RWPE1 (cell line): Measurements from ENCODE around the gene AGAP1.
"Not testable (repeated sequence)": the region's sequence is repeated elsewhere in the genome, so short reads cannot be mapped to it uniquely, and the experiment has no call there.

ENCODE experiments used
- CTCF ChIA-PET: fragments of 350-600 bp; sonication (Branson Sonifier 250); formaldehyde crosslinking; extraction: SDS; loops from one replicate; lab custom pipeline; 2021; lab: Yijun Ruan, JAX
- POLR2A ChIA-PET: fragments of 400-600 bp; formaldehyde crosslinking; extraction: SDS; loops from one replicate; lab custom pipeline; 2020; ENCODE audit warnings: antibody characterized with exemption; ENCODE audit not compliant: low non-redundant PET; lab: Yijun Ruan, JAX
- DNase-seq: peaks from one replicate; pipeline ENCODE4 v3.0.0; 2012; ENCODE audit warnings: low spot score
- H3K27ac ChIP-seq: fragments of 450-650 bp; 2 replicates; pipeline ENCODE4 v1.5.1; 2017
- TF ChIP-seq, protein P1 (sequence below): fragments of 450-650 bp; conservative IDR thresholded peaks from 2 replicates; pipeline ENCODE4 v1.5.1; 2017; ENCODE audit warnings: low read depth, mild to moderate bottlenecking

The AGAP1 gene

GRCh38 chr2:236136538-236136937, 642.7 kb downstream of the AGAP1 start:
- CTCF ChIA-PET: no interaction called here
- no peak for DNase-seq
- H3K27ac ChIP-seq: no peak overlapping the region
- POLR2A ChIA-PET: no interaction called here
- TF ChIP-seq, protein P1, sequence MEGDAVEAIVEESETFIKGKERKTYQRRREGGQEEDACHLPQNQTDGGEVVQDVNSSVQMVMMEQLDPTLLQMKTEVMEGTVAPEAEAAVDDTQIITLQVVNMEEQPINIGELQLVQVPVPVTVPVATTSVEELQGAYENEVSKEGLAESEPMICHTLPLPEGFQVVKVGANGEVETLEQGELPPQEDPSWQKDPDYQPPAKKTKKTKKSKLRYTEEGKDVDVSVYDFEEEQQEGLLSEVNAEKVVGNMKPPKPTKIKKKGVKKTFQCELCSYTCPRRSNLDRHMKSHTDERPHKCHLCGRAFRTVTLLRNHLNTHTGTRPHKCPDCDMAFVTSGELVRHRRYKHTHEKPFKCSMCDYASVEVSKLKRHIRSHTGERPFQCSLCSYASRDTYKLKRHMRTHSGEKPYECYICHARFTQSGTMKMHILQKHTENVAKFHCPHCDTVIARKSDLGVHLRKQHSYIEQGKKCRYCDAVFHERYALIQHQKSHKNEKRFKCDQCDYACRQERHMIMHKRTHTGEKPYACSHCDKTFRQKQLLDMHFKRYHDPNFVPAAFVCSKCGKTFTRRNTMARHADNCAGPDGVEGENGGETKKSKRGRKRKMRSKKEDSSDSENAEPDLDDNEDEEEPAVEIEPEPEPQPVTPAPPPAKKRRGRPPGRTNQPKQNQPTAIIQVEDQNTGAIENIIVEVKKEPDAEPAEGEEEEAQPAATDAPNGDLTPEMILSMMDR: no peak

- CTCF ChIA-PET: no interaction called here
- no peak overlapping the region for H3K27ac ChIP-seq
- TF ChIP-seq, protein P1: no peak
- DNase-seq: no peak
- POLR2A ChIA-PET: no interaction called here
Measured at GRCh38 chr2:236137066-236137465, 643.2 kb downstream of the AGAP1 start.

DNA sequence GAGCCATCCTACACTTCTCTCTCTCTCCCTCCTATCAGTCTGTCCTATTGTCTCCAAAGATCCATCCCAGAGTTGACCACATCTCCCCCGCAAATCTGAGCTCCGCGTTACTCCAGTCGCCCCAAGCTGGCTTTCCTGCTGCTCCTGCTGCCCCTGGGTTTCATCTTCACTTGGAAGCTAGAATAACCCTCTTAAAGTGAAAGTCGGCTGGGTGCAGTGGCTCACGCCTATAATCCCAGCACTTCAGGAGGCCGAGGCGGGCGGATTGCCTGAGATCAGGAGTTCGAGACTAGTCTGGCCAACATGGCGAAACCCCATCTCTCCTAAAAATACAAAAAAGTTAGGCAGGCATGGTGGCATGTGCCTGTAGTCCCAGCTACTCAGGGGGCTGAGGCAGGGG, 647.8 kb downstream of the AGAP1 start:
- POLR2A ChIA-PET, DNase-seq, H3K27ac ChIP-seq, CTCF ChIA-PET: not testable (repeated sequence)

- TF ChIP-seq, protein P1: no peak
- POLR2A ChIA-PET: no interaction called here
- DNase-seq: no peak
- CTCF ChIA-PET: no interaction called here
- H3K27ac ChIP-seq: no peak overlapping the region
Measured at GRCh38 chr2:236143811-236144210, 650.0 kb downstream of the AGAP1 start.

DNA sequence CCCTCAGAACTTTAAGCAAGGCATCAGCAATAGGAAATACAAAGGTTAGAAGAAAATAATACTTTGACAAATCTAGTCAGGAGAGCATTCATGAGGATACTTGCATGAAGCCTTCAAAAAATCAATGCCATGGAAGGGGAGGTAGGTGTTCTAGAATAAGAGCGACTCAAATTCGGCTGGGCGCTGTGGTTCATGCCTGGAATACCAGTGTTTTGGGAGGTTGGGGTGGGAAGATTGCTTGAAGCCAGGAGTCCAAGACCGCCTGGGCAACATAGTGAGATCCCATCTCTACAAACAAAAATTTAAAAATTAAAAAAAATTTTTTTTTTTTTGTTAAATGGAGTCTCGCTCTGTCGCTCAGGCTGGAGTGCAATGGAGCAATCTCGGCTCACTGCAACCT, 652.6 kb downstream of the AGAP1 start:
- DNase-seq: no peak
- POLR2A ChIA-PET: no interaction called here
- TF ChIP-seq, protein P1: no peak
- CTCF ChIA-PET: interaction anchor here (0.6 kb wide), 1 partner anchor 9 kb away, joined by 3 read pairs; no protein-coding TSS in a partner anchor
- no peak overlapping the region for H3K27ac ChIP-seq

GRCh38 chr2:236155406-236155805, 661.6 kb downstream of the AGAP1 start:
- CTCF ChIA-PET: interaction anchor here (0.6 to 0.7 kb wide), 2 partner anchors 9 to 23 kb away, joined by 3 read pairs; no protein-coding TSS in a partner anchor
- no peak overlapping the region for H3K27ac ChIP-seq
- no peak for DNase-seq
- POLR2A ChIA-PET: no interaction called here
- TF ChIP-seq, protein P1: no peak

GRCh38 chr2:236156095-236156859, 662.4 kb downstream of the AGAP1 start:
- POLR2A ChIA-PET: no interaction called here
- CTCF ChIA-PET: interaction anchor here (0.6 kb wide), 1 partner anchor 22 kb away, joined by 3 read pairs; no protein-coding TSS in a partner anchor

More at GRCh38 chr2:236156095-236156859, 662.4 kb downstream of the AGAP1 start:
- TF ChIP-seq, protein P1: no peak
- H3K27ac ChIP-seq: no peak overlapping the region
- DNase-seq: no peak
